GM19467 (cell line): ENCODE results near the gene HIP1R.

Experiments used
- ATAC-seq: cut with Tn5 transposase; IDR thresholded peaks from one replicate; pipeline ENCODE4 v1.9.1; 2021; ENCODE audit warnings: mild to moderate bottlenecking, moderate library complexity; ENCODE audit not compliant: unreplicated experiment

HIP1R gene

GRCh38 chr12:122860040-122860853 is 25.0 kb downstream of the HIP1R start:
- no peak for ATAC-seq

- no peak for ATAC-seq
Measured at GRCh38 chr12:122860854-122861586, 25.8 kb downstream of the HIP1R start.

DNA sequence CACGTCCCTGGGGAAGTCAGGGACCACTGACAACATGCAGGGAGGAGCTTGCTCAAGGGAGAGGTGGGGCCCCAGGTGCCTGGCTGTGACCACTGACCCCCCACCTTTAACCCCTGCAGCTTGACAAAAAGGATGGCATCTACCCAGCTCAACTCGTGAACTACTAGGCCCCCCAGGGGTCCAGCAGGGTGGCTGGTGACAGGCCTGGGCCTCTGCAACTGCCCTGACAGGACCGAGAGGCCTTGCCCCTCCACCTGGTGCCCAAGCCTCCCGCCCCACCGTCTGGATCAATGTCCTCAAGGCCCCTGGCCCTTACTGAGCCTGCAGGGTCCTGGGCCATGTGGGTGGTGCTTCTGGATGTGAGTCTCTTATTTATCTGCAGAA is 26.3 kb downstream of the HIP1R start:
- no peak for ATAC-seq

DNA sequence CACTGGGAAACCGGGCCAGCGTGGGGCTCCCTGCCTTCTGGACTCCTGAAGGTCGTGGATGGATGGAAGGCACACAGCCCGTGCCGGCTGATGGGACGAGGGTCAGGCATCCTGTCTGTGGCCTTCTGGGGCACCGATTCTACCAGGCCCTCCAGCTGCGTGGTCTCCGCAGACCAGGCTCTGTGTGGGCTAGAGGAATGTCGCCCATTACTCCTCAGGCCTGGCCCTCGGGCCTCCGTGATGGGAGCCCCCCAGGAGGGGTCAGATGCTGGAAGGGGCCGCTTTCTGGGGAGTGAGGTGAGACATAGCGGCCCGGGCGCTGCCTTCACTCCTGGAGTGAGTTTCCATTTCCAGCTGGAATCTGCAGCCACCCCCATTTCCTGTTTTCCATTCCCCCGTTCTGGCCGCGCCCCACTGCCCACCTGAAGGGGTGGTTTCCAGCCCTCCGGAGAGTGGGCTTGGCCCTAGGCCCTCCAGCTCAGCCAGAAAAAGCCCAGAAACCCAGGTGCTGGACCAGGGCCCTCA is 26.9 kb downstream of the HIP1R start:
- ATAC-seq = no peak

- ATAC-seq = no peak
Measured at GRCh38 chr12:122862872-122863701, 27.8 kb downstream of the HIP1R start.

DNA sequence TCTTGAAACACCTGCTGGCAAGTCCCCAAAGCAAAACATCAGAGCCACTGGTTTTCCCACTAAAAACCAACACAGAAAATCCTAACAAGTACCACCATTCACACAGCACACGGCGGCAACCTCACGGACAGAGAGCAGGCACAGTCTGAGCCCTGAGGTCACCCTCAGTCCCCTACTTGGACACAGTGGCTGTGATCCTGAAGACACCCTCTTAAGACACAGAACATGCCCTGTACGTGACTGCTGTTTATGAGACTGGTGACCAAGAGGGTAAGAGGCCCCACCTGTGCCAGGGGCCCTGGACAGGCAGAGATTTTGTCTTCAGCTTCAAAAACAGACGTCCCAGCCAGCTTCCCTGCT is 29.6 kb downstream of the HIP1R start:
- ATAC-seq = no peak

DNA sequence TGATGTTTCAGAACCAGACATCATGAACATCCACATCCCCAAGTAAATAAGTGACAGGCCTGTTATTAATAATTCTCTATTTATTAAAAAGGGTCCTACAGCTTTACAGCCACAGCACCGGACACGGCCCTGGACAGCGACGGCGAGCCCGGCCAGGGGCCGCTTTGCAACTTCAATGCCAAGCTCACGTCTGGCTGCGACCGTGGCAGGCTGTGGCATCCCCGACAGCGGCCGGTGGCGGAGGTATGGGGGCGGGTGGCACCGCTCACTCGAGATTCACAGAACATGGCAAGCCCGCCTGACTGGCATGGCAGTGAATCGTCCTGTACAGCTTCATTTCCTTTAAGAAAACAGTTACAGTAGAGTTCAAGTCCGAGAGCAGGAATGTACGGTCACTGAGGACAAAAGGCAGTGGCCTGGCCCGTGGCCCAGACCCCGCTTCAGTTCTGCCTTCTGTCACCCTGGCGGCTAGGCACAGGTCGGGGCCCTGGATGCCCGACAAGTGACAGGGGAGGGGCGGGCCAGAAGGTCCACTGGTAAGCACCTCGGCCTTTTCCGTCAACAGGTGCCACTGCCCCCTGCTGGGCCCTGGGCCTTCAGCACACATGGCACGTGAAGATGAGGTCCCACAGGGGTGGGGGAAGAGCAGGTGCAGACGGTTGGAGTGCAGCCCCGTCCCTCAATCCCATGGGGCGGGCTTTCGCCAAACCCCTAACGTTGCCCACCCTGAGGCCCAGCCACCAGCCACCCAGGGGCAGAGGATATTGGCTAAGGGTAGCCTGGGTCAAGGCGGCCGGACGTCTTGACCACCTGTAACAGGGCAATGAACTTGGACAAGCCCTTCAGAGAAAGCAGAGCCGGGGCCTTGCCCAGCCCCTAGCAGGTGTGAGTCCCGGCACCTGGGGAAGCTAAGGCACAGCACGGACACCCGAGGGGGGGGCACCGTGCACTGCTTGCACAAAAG is 30.3 kb downstream of the HIP1R start:
- ATAC-seq = no peak

- no peak for ATAC-seq
Measured at GRCh38 chr12:122866379-122866778, 31.1 kb downstream of the HIP1R start.

DNA sequence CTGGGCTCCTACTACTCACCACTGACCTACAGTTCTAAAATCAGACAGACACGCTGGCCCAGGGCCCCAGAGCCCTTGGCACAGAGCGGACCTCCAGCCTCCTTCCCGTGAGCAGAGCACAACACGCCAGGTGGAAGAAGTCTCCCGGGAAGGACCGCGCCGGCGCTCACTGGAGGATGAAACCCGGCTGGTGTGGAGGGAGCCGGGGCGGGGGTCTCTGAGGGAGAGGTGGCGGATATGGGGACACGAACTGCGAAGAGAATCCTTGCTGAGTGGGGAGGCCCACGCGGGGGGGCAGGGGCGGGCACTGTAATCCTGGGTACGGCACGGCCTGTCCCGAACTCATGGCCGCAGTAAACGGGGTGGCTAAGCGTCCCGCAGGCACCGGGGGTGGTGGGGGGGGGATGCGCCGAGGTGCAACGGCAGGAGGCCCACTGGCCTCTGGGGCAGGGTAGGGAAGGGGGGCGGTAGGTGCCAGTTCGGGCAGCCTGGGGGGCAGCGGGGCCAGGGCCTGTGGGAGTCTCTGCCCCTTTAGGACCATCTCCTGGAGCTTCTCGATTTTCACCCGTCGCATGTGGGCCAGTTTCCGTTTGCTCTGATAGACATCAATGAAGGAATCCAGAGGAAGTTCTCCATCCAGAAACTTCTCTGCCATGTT is 31.8 kb downstream of the HIP1R start:
- ATAC-seq = no peak

DNA sequence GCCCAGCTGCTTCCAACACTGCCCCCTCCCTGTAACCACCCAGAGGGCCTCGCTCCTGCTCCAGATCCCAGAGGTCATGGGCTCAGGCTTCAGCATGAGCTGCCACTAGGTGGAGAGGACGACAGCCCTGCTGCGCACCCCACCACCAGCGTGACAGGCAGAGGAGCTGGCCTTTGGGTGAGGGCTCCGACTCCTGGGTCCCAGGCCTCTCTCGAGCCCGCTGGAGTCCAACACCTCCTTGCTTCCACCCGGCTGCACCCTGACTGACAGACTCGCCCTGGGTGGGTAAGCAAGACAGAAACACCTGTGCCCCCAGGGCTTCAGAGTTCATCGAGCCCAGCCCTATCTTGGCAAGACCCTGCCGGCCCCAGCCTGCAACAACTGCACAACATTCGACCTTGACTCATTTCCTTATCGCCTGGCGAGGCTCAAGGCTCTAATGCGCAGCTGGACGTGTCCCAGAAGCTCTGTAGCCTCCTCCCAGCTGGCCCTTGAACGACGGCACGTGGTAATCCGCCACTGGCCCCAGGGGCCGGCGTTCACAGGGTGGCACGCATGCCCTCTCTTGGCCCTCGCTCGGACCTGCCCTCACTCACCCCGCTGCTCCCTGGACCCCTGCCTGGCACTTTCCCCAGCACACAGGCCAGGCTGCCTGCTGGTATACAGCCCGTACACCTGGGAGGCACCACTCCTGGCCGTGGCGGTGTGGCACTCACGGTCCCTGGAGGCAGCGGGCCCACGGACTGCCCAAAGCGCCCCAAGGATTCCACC is 32.6 kb downstream of the HIP1R start:
- no peak for ATAC-seq

DNA sequence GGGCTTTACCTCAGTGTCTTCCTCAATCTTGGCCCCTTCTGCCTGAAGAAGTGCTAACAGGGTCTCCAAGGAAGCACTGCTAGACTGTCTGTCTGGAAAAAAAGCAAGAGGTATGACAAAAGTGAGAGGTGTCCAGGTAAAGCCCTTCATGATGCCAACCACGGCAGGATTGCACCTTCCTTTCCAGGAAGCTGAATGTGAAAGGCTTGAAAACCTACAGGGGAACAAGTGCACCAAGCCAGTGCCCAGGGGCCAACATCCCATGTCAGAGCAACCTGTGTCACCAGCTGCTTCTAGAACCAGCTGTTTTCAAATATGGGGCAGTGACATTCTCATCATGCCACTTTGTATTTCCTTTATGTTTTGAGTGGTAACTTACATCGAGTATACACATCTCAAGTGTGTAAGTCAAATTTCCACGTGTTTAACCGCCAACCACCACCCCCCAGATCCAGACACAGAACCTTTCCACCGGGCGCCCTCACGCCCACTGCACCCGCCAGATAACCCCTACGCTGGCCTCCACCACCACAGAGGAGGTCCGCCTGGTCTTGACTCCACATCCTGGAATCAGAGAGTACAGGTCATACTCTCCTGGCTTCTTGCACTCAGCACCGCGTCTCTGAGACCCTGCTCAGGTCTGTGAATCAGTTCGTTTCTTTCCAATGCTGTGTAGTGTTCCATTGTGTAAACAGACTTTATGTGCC is 33.4 kb downstream of the HIP1R start:
- no peak for ATAC-seq

- ATAC-seq = no peak
Measured at GRCh38 chr12:122869207-122869973, 34.1 kb downstream of the HIP1R start.

- ATAC-seq = no peak
Measured at GRCh38 chr12:122870163-122870842, 35.0 kb downstream of the HIP1R start.

GRCh38 chr12:122870867-122871664 is 35.8 kb downstream of the HIP1R start:
- no peak for ATAC-seq

DNA sequence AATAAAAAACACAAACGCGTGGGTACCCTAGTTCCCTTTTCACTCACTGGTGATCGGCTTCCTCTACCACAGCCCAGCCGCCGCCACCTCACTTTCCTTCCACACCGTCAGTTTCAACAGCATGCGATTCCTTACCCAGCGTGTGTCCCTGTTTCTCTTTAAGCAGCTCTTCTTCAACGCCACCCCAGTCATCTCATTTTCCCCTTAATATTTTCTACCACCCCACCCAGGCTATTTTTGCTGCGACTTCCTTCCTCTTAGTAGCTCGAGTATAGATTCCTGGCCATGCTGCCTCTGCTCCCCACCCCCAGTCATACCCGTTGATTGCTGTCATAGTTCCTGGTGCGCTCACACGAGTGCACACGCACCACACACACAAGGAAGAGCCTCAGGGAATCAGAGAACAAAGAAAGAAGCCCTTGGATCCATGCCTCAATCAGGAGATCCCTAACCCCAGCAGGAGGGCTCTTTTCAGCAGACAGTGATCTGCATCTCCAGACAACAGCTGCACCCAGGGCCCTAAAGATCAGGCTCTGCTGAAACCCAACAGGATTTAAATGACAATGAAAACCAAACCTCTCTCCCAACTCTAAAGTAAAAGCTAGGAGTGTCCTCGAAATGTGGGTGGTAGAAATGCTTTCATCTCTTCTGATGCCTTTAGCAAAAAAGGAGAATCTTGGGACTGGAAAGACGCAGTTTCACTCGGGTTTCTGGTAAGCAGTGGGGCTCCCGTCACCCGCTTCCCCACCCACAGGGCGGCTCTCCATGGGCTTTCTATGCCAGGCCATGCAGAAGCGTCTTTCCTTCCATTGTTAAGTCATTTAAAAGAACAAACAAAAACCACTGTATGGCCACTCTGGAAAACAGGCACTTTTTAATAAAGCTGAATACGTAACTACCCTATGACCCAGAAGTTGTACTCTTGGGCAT is 36.9 kb downstream of the HIP1R start:
- ATAC-seq = no peak
